Fibroblast of the aortic adventitia (primary cell): ENCODE measurements around the gene LMBR1L. TPM values are rescaled to one million over a fixed set of nuclear protein-coding genes. Genes with fewer than 3 reads are reported as not detected.

Experiments
- DNase-seq: peaks from one replicate; pipeline ENCODE4 v3.0.0-alpha.2; 2010; ENCODE audit warnings: low read depth
- H3K4me3 ChIP-seq: 2 replicates; pipeline ENCODE4 v1.5.1; 2011; ENCODE audit warnings: low read depth, mild to moderate bottlenecking, control low read depth, low read length, moderate library complexity
- total RNA-seq: library from RNA; depleted of rRNA; stranded (reverse); fragments of >200 nt; gene quantifications from 2 replicates; pipeline ENCODE4 v1.2.3, GENCODE V29; 2012; ENCODE audit warnings: low replicate concordance
- TF ChIP-seq, protein P1 (sequence below): IDR thresholded peaks from 2 replicates; pipeline ENCODE4 v1.5.1; 2011; ENCODE audit warnings: mild to moderate bottlenecking, low read length, control low read depth, inconsistent platforms; ENCODE audit not compliant: insufficient read depth

Gene LMBR1L
- total RNA-seq, 1 donor, result 20.2 TPM

DNA sequence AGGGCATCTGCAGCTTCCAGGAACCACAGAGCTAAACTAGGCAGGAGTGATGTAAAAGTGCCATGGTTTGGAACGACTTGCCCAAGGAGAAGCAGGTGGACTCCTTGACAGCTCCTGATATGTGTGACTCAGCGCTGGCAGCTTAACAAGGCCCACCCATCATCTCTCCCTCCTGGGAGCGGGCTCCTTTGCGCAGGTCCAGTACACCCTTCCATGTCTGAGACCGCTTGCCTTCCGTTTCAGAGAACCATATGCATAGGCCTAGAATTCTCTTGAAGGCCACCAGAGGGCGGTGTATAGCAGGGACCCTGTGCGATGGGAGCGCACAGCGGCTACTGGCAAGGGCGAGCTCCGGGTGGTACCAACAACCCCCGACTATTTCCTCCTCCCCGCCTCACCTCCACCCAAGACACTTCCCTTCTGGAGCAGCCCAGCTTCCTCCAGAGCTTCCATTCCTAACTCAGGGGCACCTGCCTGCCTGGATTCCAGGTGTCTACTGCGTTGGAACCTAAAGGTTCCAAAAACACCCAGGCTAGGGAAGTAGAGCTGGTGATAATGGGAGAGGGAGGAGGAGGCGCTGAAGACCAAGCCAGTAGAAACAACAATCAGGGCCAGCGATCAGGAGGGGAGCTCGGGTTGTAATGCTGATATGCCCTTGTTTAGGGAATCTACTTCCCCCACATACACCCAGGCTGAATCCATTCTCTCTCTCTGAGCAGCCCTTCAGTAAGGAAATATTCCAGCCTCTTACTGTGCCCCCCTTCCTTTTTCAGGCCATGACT is 22.3 kb downstream of the LMBR1L start:
- DNase-seq, result peak; percentile 94
- H3K4me3 ChIP-seq, result peak overlapping the region; percentile 4
- TF ChIP-seq, protein P1, sequence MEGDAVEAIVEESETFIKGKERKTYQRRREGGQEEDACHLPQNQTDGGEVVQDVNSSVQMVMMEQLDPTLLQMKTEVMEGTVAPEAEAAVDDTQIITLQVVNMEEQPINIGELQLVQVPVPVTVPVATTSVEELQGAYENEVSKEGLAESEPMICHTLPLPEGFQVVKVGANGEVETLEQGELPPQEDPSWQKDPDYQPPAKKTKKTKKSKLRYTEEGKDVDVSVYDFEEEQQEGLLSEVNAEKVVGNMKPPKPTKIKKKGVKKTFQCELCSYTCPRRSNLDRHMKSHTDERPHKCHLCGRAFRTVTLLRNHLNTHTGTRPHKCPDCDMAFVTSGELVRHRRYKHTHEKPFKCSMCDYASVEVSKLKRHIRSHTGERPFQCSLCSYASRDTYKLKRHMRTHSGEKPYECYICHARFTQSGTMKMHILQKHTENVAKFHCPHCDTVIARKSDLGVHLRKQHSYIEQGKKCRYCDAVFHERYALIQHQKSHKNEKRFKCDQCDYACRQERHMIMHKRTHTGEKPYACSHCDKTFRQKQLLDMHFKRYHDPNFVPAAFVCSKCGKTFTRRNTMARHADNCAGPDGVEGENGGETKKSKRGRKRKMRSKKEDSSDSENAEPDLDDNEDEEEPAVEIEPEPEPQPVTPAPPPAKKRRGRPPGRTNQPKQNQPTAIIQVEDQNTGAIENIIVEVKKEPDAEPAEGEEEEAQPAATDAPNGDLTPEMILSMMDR, result peak; percentile 93

DNA sequence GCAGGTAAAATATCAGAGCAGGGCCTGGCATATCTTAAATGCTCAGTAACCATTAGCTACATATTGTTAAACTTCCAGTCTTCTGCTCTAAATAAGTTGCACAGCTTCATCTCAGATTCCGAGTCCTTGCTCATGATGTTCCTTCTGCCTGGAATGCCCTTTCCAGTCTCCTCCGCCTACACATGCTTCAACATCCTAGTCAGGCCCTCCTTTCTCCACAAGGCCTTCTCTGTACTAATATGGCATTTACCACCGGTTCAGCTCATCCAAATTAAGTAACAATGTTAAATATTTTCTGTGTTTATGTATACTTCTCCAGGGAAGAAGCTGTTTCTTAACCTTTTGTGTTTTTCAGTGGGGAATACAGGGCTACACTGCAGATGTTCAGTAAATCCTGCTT is 24.5 kb downstream of the LMBR1L start:
- DNase-seq, result no peak
- TF ChIP-seq, protein P1, result no peak
- no peak overlapping the region for H3K4me3 ChIP-seq

DNA sequence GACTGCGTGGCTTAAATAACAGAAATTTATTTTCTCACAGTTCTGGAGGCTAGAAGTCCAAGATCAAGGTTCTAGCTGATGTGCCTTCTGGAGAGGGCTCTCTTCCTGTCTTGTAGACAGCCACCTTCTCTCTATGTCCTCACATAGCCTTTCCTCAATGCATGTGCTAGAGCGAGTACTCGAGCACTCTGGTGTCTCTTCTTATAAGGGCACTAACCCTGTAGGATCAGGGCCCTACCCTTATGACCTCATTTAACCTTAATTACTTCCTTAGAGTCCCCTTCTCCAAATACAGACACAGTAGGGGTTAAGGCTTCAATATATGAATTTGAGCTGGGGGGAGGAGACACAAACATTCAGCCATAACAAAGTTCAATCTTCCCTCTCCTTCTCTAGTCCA is 26.2 kb downstream of the LMBR1L start:
- H3K4me3 ChIP-seq, result no peak overlapping the region
- no peak for DNase-seq
- TF ChIP-seq, protein P1, result no peak

DNA sequence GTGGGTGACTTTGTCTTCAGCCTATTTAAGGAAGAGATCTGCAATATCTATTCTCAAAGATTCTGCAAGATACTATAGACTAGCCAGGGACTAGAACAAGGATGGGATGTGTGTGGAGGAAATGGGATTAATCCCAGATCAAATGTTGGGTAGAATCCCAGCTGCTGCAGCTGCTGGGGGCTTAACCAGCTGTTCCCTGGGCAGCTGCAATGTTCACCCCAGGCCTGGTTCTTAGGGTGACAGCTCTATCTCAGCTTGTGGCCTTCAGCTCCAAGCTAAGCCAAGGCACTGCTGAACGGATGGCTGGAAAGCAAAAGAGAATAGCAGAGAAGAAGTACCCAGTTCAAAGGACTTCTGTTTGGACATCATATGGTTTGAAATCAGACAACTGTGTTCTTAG is 30.9 kb downstream of the LMBR1L start:
- no peak overlapping the region for H3K4me3 ChIP-seq
- TF ChIP-seq, protein P1, result no peak
- DNase-seq, result no peak

DNA sequence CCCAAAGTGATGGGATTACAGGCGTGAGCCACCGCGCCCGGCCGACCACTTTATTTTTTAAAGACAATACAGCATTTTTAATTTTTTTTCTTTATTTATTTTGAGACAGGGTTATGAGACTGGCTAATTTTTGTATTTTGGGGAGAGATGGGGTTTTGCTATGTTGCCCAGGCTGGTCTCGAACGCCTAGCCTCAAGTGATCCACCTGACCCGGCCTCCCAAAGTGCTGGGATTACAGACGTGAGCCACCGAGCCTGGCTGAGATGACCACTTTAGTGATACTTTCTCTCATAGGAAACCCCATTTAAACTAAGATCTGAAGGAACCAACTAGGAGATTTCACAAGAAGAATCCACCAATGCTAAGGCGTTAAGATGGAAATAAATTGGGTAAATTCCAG is 39.7 kb downstream of the LMBR1L start:
- no peak for DNase-seq
- TF ChIP-seq, protein P1, result no peak
- H3K4me3 ChIP-seq, result no peak overlapping the region

DNA sequence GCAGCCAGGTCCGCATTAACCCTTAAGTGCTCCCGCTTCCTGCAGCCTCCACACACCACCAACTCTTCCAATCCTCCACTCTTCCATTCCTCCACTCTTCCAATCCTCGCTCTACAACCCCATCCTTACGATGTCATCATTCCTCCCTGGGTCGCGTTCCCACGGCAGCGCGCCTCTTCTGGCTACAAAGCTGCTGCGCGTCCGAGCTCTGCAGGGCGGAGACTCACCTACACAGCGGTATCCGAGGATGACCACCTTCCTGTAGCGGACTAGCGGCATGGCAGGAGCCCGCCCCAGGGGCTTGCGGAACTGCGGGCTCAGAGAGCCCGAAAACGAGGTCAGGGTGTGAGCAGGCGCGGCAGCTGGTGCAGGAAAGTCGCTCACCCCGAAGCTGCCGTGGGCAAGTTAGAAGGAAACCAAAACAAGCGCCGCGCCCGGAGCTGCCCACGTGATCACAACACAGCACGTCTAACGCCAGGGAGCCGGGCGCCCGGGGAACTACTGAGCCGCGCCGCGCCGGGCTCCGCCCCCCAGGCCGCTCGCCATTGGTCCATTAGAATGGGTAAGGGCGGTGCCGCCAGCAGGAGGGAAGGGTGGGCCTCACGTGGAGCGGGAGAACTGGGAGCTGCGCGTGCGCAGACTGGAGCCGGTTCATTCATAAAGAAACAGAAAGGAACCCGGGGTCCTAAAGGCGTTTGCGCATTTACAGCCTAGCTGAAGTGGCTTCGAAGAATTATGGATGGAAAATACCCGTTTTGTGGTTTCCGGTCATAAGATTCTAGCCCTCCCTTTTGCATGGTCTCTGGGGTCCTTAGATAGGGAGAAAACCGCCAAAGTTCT is 40.9 kb downstream of the LMBR1L start, which contains the start of gene RHEBL1:
Gene RHEBL1, minus strand, starts transcription at position 473 of the 840 bp plus-strand sequence. Its CDS starts 194 bp downstream, at position 279.
- peak within 1 kb of the TSS; percentile 86 for H3K4me3 ChIP-seq
- TF ChIP-seq, protein P1, result peak; percentile 22
- peak; percentile 94 for DNase-seq
